Measurements from ENCODE around the gene FMNL2. TPM values are rescaled to one million over a fixed set of nuclear protein-coding genes. Genes with fewer than 3 reads are reported as not detected.

The FMNL2 gene
- total RNA-seq, 1 donor from 2014 or later: 1.5 TPM

DNA sequence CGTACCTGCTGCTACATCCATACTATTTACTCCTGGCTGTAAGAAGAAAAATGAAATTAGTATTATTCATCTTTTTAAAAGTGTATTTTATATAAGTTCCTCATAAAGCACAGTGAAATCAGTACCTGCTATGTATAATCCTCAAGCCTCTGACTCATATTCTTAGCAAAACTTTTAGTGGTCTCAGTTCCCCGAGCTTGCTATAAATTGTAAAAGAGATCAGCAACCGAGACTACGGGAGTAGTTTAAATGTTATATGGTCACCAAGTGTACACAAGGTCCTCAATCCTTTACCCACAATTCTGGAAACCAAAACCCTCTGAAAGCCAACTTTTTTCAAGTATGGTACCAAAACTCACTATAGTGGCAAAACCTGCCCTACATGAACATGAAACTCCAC lies 358.1 kb downstream of the FMNL2 start:
- intact Hi-C loops (cut with micrococcal nuclease): no loop called here

DNA sequence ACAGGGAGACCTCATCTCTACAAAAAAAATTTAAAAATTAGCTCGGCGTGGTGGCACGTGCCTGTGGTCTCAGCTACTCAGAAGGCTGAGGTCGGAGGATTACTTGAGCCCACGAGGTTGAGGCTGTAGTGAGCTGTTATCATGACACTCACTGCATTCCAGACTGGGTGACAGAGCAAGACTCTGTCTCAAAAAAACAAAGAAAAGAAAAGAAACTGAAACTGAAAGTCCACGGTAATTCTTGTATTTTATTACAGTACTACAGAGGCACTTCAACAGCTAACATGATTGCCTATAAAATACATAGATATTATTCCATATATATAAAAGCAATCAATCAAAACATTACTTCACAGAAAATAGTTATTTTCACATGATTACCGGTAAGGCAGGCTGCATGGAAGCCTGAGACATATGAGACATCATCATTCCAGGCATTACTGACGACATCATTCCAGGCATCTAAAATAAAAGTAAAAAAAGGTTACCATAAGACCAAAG lies 359.2 kb downstream of the FMNL2 start:
- intact Hi-C loops (cut with micrococcal nuclease): loop anchor here (1.0 kb wide), 1 partner anchor 23 kb away; the partner anchor contains the start of gene PRPF40A

DNA sequence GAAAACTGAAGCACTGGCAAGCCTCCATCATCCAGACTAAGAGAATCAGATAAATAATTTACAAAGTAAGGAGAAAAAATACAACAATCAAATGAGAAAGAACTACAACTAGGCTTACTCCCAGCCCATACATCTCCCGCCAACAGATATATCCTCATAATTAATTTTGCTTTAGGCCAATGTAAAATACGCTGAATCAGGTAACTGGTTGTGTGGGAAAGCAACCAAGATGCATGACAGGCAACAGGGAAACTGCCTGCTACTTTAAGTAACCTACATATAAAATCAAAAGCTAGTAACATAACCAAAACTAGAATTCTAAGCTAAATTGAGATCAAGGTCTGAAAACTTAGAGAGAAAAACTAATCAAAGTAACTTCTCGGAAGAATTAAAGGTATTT lies 360.8 kb downstream of the FMNL2 start:
- intact Hi-C loops (cut with micrococcal nuclease): no loop called here

DNA sequence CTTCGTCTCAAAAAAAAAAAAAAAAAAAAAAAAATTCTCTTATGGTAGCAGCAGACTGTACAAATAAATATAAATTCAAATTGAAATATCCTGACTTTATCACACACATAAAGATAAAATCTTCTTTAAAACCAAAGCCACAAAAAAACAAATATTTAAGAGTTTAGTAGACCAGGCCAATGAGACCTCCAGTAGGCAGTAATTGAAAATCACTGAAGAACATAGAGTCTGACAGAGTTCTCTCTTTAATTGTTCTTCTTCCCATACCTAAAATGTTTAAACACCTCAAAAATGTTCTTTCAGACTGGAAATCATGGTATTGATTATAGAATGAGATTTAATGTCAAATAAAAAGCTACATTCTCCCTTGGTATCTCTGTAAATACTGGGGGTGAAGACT lies 361.5 kb downstream of the FMNL2 start:
- intact Hi-C loops (cut with micrococcal nuclease): no loop called here

Other genes with a start within 250 kb of the FMNL2 start
- 0.14 and 0.77 TPM in 2 replicates for gene CACNB4, start 236.1 kb upstream of the FMNL2 start, total RNA-seq
- gene STAM2, start 159.4 kb upstream of the FMNL2 start, total RNA-seq: 17.9 and 19.7 TPM in 2 replicates

All from T-helper 2 cell treated with Interferon-gamma antibody and Interleukin-4, amounts not matched to agents 100 ng/mL and 5 ng/mL, for 36 hours (primary cell).